ENCODE results near the gene PAM16.
A peak's percentile ranks its signal among the peaks of the same experiment; 100 is the strongest.

PAM16 gene

GRCh38 chr16:4317532-4318450 lies 33.3 kb downstream of the PAM16 start:
- Histone ChIP-seq H3K27me3 (ENCODE audit: control insufficient read depth, insufficient read depth, low read length) (no peaks in the 10 kb centered on the region), H3K36me3 (ENCODE audit: insufficient read depth, low read length) (no peaks in the 10 kb centered on the region), H3K9ac (ENCODE audit: low read depth, low read length) (peak overlapping the region; percentile 72), H3K4me3 (ENCODE audit: low read length) (peak overlapping the region; percentile 75), H3K9me3 (replicated peaks; ENCODE audit: low read length) (no peaks in the 10 kb centered on the region), H3K4me2 (ENCODE audit: low read length) (peak overlapping the region; percentile 93), H3K4me1 (ENCODE audit: control insufficient read depth, insufficient read depth, low read length) (peaks cover 43% of the 10 kb centered on the region)

DNA sequence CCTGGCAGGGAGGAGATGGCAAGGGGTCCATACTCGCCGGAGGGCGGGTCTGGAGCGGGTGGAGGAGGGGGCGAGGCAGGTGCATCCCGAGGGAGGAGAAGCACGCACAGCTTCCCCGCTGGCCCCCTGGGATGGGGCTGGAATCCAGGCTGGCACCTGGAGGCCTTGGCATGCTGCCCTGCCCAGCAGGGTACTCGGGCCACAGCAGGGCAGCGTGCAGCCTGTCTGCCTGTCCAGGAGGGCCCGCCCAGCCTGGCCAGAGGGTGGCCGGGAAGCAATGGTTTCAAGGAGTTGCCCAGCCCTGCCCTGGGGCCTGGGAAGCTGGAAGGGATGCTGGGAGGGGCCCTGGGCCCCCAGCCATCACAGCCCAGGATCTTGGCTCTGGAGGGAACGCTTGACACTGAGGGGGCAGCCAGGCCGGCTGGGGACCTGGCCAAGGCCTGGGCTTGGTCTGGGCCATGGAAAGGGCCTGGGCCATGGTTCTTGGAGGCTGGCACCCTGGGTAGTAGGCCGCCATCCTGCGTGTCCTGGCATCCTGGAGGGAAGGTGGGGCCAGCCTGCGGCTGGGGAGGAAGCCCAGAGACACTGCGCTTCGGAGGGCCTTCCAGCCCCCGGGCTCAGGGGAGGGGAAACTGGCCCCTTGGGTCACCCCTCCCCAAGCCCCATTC lies 34.1 kb downstream of the PAM16 start:
- peaks cover 43% of the 10 kb centered on the region for H3K4me1 ChIP-seq (ENCODE audit: control insufficient read depth, insufficient read depth, low read length)
- H3K27me3 ChIP-seq (ENCODE audit: control insufficient read depth, insufficient read depth, low read length): no peaks in the 10 kb centered on the region
- peak overlapping the region; percentile 72 for H3K9ac ChIP-seq (ENCODE audit: low read depth, low read length)
- peak overlapping the region; percentile 75 for H3K4me3 ChIP-seq (ENCODE audit: low read length)
- no peaks in the 10 kb centered on the region for H3K36me3 ChIP-seq (ENCODE audit: insufficient read depth, low read length)
- H3K9me3 ChIP-seq (replicated peaks; ENCODE audit: low read length): no peaks in the 10 kb centered on the region
- peak overlapping the region; percentile 93 for H3K4me2 ChIP-seq (ENCODE audit: low read length)

GRCh38 chr16:4316108-4316863 lies 34.8 kb downstream of the PAM16 start:
- Histone ChIP-seq H3K36me3 (ENCODE audit: insufficient read depth, low read length) (no peaks in the 10 kb centered on the region), H3K4me1 (ENCODE audit: control insufficient read depth, insufficient read depth, low read length) (peaks cover 43% of the 10 kb centered on the region)

DNA sequence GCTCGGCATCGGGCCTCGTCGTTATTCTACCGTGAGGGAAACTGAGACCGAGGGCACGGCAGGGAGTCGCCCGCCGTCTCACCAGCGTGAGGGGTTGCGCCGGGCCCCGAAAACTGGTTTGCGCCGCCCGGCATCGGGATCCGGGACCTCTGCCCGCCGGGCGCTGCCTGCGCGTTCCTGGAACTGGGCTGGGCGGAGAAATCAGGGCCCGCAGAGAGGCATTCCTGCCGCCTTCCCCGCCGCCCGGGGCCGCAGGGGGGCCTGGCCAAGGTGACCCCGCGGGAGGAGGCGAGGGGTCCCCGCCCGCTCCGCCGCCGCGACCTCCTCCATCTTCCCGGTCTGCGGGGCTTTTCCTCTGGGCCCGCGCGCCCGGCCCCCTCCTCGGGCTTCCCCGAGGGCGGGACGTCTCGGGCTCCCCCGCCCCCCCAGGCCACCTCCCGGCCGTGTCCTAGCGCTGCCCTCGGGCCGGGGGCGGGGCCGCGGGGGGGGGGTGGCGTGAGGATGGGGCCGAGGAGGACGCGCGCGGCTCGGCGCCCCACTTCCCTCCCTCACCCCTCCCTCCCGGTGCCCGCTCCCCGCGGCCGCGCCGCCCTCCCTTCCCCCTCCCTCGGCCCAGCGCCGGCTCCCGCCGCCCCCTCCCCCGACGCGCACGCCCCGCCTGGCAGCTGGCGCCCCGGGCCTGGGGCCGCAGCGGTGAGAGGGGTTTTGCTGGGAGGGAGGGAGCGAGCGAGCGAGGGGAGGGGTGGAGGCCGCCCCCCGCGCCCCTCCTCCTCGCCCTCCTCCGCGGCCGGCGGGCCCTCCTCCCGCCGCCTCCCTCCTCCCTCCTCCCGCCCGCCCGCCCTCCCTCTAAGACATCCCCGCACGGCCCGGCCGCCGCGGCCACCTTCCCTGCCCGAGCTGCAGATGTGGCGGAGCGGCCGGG lies 35.7 kb downstream of the PAM16 start, which contains the start of gene GLIS2:
Gene GLIS2, plus strand, starts transcription at position 882 of the 922 bp plus-strand sequence. CDS start 16,214 bp downstream, outside the sequence.
- Histone ChIP-seq H3K9me3 (replicated peaks; ENCODE audit: low read length) (no peaks in the 10 kb centered on the region), H3K4me1 (ENCODE audit: control insufficient read depth, insufficient read depth, low read length) (peaks cover 42% of the 10 kb centered on the region), H3K4me3 (ENCODE audit: low read length) (peak within 1 kb of the TSS; percentile 78), H3K36me3 (ENCODE audit: insufficient read depth, low read length) (no peaks in the 10 kb centered on the region), H3K9ac (ENCODE audit: low read depth, low read length) (peak within 1 kb of the TSS; percentile 81), H3K4me2 (ENCODE audit: low read length) (peak within 1 kb of the TSS; percentile 97), H3K27me3 (ENCODE audit: control insufficient read depth, insufficient read depth, low read length) (no peaks in the 10 kb centered on the region)

More at GRCh38 chr16:4316108-4316863, 34.8 kb downstream of the PAM16 start:
- no peaks in the 10 kb centered on the region for H3K9me3 ChIP-seq (replicated peaks; ENCODE audit: low read length)
- peak overlapping the region; percentile 93 for H3K4me2 ChIP-seq (ENCODE audit: low read length)
- peak overlapping the region; percentile 75 for H3K4me3 ChIP-seq (ENCODE audit: low read length)
- H3K27me3 ChIP-seq (ENCODE audit: control insufficient read depth, insufficient read depth, low read length): no peaks in the 10 kb centered on the region
- H3K9ac ChIP-seq (ENCODE audit: low read depth, low read length): peak overlapping the region; percentile 72

GRCh38 chr16:4314532-4315185 lies 36.5 kb downstream of the PAM16 start:
- peak overlapping the region; percentile 97 for H3K4me2 ChIP-seq (ENCODE audit: low read length)
- H3K4me3 ChIP-seq (ENCODE audit: low read length): peak overlapping the region; percentile 78
- H3K27me3 ChIP-seq (ENCODE audit: control insufficient read depth, insufficient read depth, low read length): no peaks in the 10 kb centered on the region
- H3K9me3 ChIP-seq (replicated peaks; ENCODE audit: low read length): no peaks in the 10 kb centered on the region
- H3K4me1 ChIP-seq (ENCODE audit: control insufficient read depth, insufficient read depth, low read length): peaks cover 34% of the 10 kb centered on the region
- no peaks in the 10 kb centered on the region for H3K36me3 ChIP-seq (ENCODE audit: insufficient read depth, low read length)
- H3K9ac ChIP-seq (ENCODE audit: low read depth, low read length): peak overlapping the region; percentile 81

DNA sequence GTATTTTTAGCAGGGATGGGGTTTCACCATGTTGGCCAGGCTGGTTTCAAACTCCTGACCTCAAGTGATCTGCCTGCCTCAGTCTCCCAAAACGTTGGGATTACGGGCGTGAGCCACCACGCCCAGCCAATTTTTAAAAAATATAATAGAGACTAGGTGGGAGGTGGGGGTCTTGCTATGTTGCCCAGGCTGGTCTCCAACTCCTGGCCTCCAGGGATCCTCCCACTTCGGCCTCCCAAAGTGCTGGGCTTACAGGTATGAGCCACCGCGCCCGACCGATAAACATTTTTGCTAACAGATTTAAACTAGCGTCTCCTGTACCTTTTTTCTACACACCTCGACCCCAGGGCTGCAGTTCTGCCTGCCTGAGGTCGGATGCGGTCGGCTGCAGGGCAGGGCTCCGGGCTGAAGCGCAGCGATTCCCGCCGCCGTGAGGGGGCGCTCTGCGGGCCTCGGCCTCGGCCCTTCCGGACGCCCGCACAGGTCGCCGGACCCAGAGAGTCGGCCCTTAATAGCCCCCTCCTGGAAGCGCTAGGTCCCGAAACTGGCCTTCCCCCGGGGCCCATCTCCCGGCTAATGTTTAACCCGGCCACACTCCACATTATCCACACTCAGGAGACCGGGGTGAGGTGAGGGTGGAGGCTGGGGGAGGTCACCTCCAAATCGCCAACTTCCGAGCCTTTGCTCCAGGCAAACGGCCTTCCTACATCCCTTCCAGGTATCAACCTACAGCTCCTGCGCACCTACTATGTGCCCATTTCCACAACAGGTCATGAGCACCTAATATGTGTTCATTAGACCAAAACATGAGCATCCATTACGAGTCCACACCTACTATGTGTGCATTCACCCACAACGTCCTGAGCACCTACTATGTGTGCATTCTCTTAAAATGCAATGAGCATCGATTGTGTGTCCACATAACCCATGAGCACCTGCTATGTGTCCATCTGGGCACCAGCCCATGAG lies 37.3 kb downstream of the PAM16 start:
- Histone ChIP-seq H3K27me3 (ENCODE audit: control insufficient read depth, insufficient read depth, low read length) (no peaks in the 10 kb centered on the region), H3K9ac (ENCODE audit: low read depth, low read length) (no peak overlapping the region), H3K36me3 (ENCODE audit: insufficient read depth, low read length) (no peaks in the 10 kb centered on the region), H3K9me3 (replicated peaks; ENCODE audit: low read length) (no peaks in the 10 kb centered on the region), H3K4me1 (ENCODE audit: control insufficient read depth, insufficient read depth, low read length) (peaks cover 26% of the 10 kb centered on the region), H3K4me2 (ENCODE audit: low read length) (no peak overlapping the region), H3K4me3 (ENCODE audit: low read length) (no peak overlapping the region)

GRCh38 chr16:4309833-4310266 lies 41.3 kb downstream of the PAM16 start:
- Histone ChIP-seq H3K36me3 (ENCODE audit: insufficient read depth, low read length) (no peaks in the 10 kb centered on the region), H3K4me1 (ENCODE audit: control insufficient read depth, insufficient read depth, low read length) (peaks cover 14% of the 10 kb centered on the region), H3K4me3 (ENCODE audit: low read length) (no peak overlapping the region), H3K9ac (ENCODE audit: low read depth, low read length) (no peak overlapping the region), H3K27me3 (ENCODE audit: control insufficient read depth, insufficient read depth, low read length) (no peaks in the 10 kb centered on the region), H3K4me2 (ENCODE audit: low read length) (no peak overlapping the region), H3K9me3 (replicated peaks; ENCODE audit: low read length) (no peaks in the 10 kb centered on the region)

DNA sequence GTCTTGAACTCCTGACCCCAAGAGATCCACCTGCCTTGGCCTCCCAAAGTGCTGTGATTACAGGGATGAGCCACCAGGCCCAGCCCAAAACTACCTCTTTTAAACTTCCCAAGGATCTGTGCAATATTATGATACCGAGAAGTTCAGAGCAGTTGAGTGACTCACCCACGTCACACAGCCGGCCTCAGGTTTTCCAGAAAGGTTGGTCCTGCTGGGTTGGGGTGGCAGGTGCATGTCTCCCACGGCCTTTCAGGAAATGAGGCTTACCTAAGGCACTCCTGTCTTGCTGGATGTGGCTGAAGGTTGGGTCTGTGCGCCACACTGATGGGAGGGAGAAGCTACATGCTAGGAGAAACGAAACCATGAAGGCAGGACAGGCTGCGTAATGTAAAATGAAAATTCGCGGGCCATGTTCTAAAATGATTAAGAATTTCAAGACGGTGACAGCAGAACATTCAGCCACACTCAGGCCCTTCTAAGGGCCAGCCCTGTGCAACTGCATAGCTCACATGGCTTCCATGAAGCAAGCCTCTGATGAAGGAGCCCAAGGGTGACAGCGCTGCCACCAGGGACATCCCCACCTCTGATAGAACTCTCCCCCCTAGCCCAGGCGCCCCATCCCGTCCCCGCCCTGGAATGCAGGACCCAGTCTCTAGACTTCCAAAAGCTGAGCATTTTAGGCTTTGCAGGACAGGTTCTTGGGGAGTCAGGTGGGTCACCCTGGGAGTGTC lies 41.9 kb downstream of the PAM16 start:
- H3K4me2 ChIP-seq (ENCODE audit: low read length): no peak overlapping the region
- H3K4me1 ChIP-seq (ENCODE audit: control insufficient read depth, insufficient read depth, low read length): peaks cover 15% of the 10 kb centered on the region
- no peak overlapping the region for H3K9ac ChIP-seq (ENCODE audit: low read depth, low read length)
- H3K27me3 ChIP-seq (ENCODE audit: control insufficient read depth, insufficient read depth, low read length): no peaks in the 10 kb centered on the region
- no peak overlapping the region for H3K4me3 ChIP-seq (ENCODE audit: low read length)
- H3K36me3 ChIP-seq (ENCODE audit: insufficient read depth, low read length): no peaks in the 10 kb centered on the region
- no peaks in the 10 kb centered on the region for H3K9me3 ChIP-seq (replicated peaks; ENCODE audit: low read length)

Measured in skeletal muscle satellite cell (primary cell).